ENCODE measurements around the gene ARID1B.

Gene ARID1B

GRCh38 chr6:157089258-157089657 is 312.1 kb downstream of the ARID1B start:
- DNase-seq = no peak

GRCh38 chr6:157089851-157090250 is 312.7 kb downstream of the ARID1B start:
- no peak for DNase-seq

GRCh38 chr6:157090736-157091135 is 313.6 kb downstream of the ARID1B start:
- no peak for DNase-seq

- no peak for DNase-seq
These were observed 314.1 kb downstream of the ARID1B start for GRCh38 chr6:157091243-157091642.

GRCh38 chr6:157091856-157092460 is 314.8 kb downstream of the ARID1B start:
- DNase-seq = no peak

- no peak for DNase-seq
These were observed 315.6 kb downstream of the ARID1B start for GRCh38 chr6:157092736-157093135.

GRCh38 chr6:157093536-157093935 is 316.4 kb downstream of the ARID1B start:
- no peak for DNase-seq

- DNase-seq = no peak
These were observed 316.9 kb downstream of the ARID1B start for GRCh38 chr6:157094038-157094437.

GRCh38 chr6:157095084-157095483 is 317.9 kb downstream of the ARID1B start:
- DNase-seq = no peak

- DNase-seq = no peak
These were observed 318.4 kb downstream of the ARID1B start for GRCh38 chr6:157095569-157095968.

GRCh38 chr6:157096105-157096504 is 318.9 kb downstream of the ARID1B start:
- DNase-seq = no peak

GRCh38 chr6:157096522-157096921 is 319.3 kb downstream of the ARID1B start:
- DNase-seq = no peak

- no peak for DNase-seq
These were observed 320.2 kb downstream of the ARID1B start for GRCh38 chr6:157097255-157097955.

- no peak for DNase-seq
These were observed 321.8 kb downstream of the ARID1B start for GRCh38 chr6:157098999-157099398.

- peak; percentile 75 for DNase-seq
These were observed 322.9 kb downstream of the ARID1B start for GRCh38 chr6:157099912-157100593.

- no peak for DNase-seq
These were observed 324.0 kb downstream of the ARID1B start for GRCh38 chr6:157101166-157101565.

GRCh38 chr6:157104803-157105202 is 327.6 kb downstream of the ARID1B start:
- no peak for DNase-seq

- DNase-seq = peak; percentile 3
These were observed 329.3 kb downstream of the ARID1B start for GRCh38 chr6:157106487-157106886.

GRCh38 chr6:157107571-157107914 is 330.4 kb downstream of the ARID1B start:
- no peak for DNase-seq

- DNase-seq = peak; percentile 44
These were observed 330.9 kb downstream of the ARID1B start for GRCh38 chr6:157107915-157108651.

GRCh38 chr6:157108923-157109322 is 331.7 kb downstream of the ARID1B start:
- DNase-seq = no peak

GRCh38 chr6:157110607-157111006 is 333.4 kb downstream of the ARID1B start:
- DNase-seq = no peak

GRCh38 chr6:157113389-157113788 is 336.2 kb downstream of the ARID1B start:
- no peak for DNase-seq

- DNase-seq = no peak
These were observed 339.2 kb downstream of the ARID1B start for GRCh38 chr6:157116426-157116825.

Data from CD4-positive, alpha-beta T cell treated with Interleukin-4 for 4 hours (primary cell).